NCI-H2196 (cell line): ENCODE data around the gene MKI67.

ENCODE experiments used
- DNase-seq: peaks from one replicate; lab custom pipeline; 2025; ENCODE audit not compliant: unreplicated experiment; lab: John Stamatoyannopoulos, UW

The MKI67 gene

DNA sequence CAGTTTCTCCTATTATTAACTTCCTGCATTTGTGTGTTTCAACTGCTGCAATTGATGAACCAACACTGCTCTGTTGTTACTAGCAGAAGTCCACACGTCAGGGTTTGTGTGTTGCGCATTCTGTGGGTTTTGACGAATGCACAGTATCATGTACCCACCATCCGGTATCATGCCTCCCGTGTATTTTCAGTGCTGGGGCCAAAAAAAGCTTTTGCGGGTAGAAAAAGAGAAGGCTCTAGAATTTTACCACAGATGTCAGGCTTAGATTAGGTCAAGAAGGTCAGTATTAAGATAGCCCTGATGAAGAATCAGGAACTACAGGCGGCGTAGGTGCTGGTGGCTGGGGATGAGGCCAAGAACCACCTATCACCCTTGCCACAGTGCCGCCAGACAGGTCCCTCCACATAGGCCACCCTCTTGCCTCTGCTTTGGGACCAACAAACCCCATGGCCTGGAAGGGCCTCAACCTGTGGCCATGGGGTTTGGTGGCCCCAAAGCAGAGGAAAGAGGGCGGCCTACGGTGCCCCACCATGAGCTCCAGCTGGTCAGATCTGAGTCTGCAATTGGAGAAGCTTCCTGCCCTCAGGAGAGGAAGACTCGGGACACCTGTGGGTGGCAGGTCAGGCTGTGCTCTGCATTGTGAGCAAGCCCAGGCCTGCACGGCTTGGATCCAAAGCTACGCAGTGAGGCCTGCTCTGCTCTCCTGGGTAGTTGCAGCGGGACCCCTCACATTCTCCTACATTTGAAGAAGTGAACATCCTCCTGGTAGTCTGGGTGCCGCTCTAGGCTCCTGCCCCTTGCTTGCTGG, 71.9 kb downstream of the MKI67 start:
- no peak for DNase-seq

GRCh38 chr10:128053356-128053755, 72.9 kb downstream of the MKI67 start:
- DNase-seq = no peak

DNA sequence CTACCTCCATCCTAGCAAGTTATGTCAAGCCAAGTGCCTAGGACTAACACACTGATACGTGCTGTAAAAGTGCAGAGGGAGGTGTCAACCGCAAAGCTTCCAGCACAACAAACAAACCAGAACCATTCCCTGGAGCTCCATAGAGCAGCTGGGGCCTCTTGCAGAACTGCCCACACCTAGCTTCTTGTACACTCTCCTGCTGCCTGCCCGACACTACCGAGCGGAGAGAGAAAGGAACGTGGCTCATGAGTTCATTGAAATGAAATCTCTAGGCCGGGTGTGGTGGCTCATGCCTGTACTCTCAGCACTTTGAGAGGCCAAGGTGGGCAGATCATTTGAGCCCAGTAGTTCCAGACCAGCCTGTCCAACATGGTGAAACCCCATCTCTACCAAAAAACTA, 73.5 kb downstream of the MKI67 start:
- no peak for DNase-seq

DNA sequence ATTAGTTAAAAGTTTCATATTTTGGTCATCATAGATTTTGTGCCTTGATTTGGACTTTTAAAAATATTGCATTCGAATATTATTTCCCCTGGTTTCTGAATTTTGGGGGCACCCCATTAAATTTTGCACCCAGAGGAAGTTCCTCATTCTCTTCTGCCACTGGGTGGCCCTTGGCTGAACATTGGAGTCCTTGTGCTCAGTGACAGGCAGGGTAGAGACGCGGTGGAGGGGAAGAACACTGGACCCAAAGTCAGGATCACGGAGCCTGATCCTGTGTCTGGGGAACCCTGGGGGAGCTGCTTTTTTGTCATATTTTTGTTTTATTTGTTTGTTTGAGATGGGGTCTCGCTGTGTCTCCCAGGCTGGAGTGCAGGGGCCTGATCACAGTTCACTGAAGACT, 74.7 kb downstream of the MKI67 start:
- DNase-seq = no peak

DNA sequence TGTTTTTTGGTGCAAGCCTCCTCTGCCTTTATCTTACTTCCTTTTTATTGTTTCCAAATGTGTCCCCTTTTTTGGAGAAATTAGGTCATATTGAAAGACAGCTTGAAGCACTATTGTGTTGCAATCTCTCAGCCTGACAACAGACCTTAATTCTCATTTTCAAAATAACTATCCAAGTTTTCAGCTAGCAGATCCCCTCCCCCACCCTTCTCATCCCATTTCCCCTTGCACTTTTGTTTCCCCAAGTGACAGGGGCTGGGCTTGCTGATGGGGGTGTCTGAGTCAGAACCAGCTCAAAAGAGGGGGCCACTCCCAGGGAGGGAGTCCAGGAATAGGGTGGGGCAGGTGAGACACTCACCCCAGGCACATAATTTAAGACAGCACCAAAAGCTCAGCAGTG, 75.3 kb downstream of the MKI67 start:
- DNase-seq = no peak

GRCh38 chr10:128050121-128050516, 76.1 kb downstream of the MKI67 start:
- DNase-seq = no peak

GRCh38 chr10:128049226-128050120, 76.8 kb downstream of the MKI67 start:
- no peak for DNase-seq

DNA sequence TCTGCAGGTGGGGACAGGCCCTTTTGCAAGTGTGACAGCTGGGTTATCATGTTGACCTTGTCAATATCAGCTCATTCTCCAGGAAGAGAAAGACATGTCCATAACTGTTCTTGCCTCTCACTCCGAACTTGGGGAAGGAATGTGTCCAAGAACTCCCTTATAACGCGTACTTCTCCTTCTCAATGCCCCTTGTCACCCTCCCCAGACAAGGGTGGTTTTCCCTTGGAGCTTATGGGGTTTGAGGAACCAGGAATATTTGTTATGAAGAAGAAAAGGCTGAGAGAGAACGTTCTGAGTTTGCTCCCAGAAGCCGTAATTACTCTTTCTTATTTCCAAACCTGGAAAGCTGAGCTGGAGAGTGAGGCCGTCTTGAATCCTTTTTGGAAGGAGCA, 77.4 kb downstream of the MKI67 start:
- DNase-seq = no peak

GRCh38 chr10:128047991-128048818, 78.0 kb downstream of the MKI67 start:
- no peak for DNase-seq

DNA sequence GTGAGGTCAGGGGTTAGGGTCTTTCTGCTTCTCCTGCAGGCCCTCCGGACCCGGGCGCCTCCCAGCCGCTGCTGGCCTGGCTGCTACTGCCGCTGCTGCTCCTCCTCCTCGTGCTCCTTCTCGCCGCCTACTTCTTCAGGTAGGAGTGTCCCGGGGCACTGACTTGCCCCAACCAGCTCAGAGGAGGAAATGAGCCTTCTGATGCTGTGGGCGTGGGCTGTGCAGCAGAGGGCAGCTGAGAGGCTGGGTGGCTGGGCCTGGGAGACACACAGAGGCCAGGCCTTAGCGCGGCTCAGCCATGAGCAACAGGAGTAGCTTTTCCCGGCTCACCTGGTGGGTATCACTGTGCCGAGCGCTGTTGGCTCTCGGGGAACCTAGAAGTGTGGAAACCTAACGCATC, 78.9 kb downstream of the MKI67 start:
- no peak for DNase-seq

DNA sequence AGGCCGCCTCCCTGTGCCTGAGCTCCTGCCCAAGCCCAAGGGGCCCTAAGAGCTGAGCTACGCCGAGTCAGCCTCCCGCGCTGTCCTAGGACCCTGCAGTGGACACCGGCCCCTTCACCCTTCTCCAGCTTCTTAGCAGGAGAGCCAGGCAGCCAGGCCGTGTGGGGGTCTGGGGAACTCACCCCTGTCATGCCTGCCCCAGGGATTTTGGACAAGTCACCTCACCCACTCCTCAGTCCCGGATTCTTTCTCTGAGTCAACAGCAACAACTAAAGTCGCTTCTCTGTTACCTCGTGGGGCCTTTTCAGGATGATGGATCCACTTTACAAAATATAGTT, 79.3 kb downstream of the MKI67 start:
- no peak for DNase-seq
